GM19351 (cell line): Measurements from ENCODE around the gene GZMM.

Source experiments
- ATAC-seq: cut with Tn5 transposase; IDR thresholded peaks from one replicate; pipeline ENCODE4 v1.9.1; 2021; ENCODE audit warnings: mild to moderate bottlenecking, moderate library complexity; ENCODE audit not compliant: unreplicated experiment

Gene GZMM

DNA sequence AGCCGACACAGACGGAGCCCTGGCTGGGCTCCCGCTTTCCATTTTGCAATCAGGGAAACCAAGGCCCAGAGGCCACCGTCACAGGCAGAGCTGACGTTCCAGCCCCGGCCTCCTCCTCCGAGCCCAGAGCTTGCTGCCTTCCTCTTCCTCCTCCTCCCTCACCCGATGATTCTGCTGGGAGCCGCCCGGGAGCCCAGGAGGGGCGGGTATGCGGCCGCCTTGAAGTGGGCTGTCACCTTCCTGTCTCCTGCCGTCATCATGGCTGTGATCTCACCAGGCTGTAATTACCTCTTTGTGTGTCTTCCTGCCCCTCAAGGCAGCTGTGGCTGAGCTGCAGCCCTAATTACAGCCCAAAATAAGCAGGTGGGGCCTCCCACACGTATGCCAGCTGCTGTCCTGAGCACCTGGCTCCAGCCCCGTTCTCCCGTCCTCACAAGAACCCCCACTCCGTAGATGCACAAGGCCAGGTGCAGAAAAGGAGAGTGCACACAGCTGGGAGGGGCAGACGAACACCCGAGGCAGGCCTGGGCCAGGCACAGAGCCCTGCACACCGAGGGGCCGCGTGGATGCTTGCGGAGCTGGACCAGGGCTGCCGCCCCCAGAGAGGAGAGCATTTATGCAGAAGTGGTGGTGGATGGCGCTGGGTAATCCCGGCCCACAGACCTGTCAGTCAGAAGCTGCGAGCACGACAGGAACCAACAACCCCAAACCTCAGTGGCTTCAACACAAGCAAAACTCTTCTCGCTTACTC lies 32.6 kb upstream of the GZMM start:
- no peak for ATAC-seq

DNA sequence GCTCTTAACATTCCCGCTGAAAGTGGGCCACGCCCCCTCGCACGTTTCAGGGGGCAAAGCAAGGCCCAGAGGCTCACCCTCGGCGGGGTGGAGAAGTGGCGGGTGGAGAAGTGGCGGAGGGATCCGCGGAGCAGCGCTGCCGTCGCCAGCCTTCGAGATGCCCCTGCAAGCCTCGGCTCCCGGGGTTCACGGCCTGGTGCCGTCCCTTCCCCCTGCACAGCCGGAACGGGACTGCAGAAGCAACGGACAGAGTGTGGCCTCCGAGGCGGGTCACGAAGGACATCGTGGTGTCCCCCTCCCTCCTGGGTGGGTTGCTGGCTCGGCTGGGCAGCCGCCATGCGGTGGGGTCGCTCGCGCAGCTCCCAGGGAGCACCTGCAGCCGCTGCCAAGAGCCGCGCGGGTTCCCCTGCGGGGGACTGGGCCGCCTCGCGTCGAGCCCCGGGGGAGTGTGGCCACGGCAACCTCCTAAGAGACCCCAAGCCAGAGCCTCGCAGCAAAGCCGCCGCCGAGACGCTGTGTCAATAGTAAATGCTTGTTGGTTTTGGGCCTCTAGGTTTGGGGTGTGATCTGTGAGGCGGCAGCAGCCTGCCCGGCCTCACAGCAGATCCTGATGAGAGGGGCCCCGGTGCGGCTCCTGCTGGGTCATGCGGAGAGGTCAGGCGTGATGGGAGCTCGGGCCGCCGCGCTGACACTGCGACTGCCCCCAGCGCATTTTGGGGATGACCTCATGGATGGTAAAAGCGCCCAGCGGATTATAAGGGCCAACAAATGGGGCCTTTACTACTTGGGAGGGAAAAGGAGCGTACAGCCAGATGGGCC lies 31.1 kb upstream of the GZMM start:
- no peak for ATAC-seq

DNA sequence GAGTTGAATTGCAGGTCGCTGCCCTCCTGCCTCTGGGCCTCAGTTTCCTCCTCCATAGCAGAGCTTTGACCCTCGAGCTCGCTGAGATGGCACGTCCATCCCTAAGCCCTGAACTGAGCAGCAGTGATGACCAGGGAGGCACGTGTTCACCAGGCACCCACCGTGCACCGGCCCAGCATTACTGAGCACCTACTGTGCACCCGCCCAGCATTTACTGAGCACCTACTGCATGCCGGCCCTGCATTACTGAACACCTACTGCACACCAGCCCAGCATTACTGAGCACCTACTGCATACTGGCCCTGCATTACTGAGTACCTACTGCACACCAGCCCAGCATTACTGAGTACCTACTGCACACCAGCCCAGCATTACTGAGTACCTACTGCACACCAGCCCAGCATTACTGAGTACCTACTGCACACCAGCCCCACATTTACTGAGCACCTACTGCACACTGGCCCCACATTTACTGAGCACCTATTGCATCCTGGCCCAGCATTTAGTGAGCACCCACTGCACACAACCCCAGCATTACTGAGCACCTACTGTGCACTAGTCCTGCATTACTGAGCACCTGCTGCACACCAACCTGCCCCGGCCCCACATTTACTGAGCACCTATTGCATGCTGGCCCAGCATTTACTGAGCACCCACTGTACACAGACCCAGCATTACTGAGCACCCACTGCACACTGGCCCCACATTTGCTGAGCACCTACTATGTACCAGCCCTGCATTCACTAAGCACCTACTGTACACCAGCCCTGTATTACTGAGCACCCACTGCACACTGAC lies 30.3 kb upstream of the GZMM start:
- ATAC-seq, result no peak

DNA sequence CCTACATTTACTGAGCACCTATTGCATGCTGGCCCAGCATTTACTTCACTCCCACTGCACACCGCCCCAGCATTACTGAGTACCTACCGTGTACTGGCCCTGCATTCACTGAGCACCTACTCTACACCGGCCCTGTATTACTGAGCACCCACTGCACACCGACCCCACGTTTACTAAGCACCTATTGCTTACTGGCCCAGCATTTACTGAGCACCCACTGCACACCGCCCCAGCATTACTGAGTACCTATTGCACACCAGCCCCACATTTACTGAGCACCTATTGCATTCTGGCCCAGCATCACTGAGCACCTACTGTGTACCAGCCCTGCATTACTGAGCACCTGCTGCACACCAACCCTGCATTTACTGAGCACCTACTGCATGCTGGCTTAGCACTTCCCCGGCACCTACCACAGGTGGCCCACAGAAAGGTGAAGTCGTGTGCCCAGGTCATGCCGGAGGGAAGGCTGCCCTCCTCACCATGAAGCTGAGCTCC lies 29.6 kb upstream of the GZMM start:
- ATAC-seq, result no peak

DNA sequence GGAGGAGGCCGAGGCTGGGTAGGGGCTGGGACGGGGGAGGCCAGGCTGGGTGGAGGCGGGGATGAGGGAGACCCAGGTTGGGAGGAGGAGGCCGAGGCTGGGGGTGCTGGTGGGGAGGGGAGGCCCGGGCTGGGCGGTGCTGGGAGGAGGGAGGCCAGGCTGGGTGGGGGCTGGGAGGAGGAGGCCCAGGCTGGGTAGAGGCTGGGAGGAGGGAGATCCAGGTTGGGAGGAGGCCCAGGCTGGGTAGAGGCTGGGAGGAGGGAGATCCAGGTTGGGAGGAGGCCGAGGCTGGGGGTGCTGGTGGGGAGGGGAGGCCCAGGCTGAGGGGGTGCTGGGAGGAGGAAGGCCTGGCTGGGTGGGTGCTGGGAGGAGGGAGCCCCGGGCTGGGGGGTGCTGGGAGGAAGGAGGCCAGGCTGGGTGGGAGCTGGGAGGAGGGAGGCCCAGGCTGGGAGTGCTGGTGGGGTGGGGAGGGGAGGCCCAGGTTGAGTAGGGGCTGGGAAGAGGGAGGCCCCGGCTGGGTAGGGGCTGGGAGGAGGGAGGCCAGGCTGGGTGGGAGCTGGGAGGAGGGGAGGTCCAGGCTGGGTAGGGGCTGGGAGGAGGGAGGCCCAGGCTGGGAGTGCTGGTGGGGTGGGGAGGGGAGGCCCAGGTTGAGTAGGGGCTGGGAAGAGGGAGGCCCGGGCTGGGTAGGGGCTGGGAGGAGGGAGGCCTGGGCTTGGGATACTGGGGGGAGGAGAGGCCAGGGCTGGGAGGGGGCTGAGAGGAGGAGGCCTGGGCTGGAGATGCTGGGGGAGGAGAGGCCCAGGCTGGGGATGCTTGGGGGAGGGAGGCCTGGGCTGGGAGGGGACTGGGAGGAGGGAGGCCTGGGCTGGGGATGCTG lies 25.9 kb upstream of the GZMM start:
- ATAC-seq, result no peak

DNA sequence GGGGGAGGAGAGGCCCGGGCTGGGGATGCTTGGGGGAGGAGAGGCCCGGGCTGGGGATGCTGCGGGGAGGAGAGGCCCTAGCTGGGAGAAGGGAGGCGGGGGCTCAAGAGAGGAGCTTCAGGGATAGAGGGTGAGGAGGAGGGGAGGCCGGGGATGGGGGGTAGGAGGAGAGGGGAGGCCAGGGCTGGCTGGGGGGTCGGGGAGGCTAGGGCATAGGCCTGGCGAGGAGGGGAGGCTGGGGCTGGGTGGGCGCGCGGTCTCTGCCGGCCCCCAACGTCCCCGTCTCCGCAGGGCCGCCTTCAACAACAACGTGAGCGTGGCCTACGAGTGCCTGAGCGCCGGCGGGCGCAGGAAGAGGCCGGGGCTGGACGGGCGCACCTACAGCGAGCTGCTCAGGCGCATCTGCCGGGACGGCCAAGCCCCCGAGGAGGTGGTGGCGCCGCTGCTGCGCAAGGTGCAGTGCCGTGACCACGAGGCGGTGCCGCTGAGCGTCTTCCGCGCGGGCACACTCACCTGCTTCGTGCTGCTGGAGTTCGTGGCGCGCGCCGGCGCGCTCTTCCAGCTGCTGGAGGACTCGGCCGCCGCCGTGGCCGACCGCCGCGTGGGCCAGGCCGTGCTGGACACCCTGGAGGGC lies 25.1 kb upstream of the GZMM start:
- ATAC-seq, result no peak

DNA sequence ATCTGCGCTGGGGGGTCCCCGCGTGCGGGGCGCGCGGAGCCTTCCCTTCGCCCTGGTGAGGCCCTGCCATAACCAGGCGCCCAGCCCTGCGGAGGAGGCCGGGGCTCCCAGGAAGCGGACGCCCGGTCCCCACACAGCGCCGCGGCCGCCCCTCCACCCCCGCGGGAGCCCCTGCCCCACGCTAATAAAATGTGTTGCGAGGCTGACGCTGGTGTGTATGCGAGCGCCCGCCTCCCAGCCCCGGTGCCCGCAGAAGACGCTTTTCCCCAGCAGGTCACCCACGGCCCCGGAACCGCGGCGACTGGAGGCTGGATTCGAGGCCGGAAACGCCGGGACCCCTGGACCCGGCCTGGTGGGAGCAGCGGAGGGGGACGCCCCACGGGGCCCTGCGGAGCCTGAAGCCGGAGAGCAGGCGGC lies 24.4 kb upstream of the GZMM start:
- no peak for ATAC-seq

DNA sequence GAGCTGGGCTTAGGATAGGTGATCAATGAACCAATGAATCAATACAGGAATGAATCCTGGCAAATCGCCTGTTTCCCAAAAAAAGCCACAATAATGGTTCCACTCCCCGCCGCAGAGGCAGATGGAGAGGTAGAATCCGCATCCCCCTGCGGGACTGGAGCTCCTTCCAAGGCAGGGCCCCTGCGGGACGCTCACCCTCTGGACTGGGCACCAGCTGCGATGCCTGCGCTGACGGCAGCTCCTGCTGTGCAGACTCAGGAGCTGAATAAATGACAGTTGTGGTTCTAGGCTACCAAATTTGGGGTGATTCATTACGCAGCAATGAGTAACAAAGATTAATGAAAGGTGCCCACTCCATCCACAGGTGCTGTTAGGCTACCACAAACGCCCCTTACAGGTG lies 21.1 kb upstream of the GZMM start:
- ATAC-seq, result no peak

DNA sequence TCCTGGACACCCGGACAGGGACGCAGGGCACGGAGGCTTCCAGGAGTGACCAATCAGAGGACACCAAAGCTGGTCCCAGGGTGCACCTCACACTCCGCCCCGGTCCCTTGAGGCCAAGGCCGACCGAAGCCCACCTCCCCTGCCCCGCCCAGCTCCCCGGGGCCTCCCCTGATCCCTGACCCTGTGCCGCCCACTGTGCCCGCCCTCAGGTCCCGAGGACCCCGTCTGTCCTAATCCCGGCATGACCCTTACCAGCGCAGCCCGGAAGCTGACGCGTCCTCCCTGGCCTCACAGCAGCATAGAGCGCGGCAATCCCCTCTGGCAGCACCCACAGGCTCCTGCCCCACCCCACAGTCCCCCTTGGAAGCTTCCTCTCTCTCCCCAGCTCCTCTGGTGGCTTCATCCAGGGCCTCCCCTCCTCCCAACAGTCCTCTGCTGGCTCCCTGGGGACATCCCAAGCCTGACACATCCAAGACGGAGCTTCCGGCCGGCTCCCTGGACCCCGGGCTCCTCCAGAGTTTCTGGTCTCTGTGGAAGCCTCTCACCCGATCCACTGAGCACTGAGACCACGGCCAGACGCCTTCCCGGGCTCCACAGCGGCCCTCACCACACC lies 19.7 kb upstream of the GZMM start:
- no peak for ATAC-seq

DNA sequence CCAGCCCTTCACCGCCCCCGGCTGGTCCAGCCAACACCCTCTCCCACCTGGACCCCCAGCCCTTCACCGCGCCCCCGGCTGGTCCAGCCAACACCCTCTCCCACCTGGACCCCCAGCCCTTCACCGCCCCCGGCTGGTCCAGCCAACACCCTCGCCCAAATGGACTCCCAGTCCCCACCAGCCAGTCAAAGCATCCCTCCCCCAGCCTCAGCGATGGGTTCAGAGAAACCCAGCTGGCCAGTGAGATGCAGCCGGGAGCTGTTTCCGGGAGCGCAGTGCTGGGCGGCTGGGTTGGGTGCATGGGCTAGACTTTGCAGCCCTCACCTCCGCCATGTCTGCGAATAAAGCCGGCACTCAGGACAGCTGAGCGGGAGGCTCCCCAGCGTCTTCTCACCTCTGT lies 18.8 kb upstream of the GZMM start:
- ATAC-seq, result no peak

DNA sequence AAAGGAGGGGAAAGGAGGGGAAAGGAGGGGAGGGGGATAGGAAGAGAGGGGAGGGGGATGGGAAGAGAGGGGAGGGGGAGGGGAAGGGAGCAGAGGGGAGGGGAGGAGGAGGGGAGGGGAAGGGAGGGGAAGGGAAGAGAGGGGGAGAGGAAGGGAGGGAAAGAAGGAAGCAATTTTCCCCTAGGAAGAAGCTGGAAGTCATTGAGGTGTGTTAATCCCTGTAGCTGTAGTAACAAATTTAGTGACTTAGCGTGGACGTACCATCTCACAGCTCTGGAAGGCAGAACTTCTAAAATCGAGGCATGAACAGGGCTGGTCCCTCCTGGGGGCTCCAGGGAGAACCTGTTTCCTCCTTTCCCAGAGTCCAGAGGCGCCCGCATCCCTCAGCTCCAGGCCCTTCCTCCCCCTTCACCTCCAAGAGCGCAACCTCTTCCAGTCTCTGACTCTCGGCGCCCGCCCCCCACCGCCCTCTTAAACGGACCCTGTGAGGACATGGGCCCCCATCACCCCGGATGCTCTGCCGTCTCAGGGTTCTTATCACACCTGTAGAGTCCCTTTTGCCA lies 17.9 kb upstream of the GZMM start:
- ATAC-seq, result no peak

DNA sequence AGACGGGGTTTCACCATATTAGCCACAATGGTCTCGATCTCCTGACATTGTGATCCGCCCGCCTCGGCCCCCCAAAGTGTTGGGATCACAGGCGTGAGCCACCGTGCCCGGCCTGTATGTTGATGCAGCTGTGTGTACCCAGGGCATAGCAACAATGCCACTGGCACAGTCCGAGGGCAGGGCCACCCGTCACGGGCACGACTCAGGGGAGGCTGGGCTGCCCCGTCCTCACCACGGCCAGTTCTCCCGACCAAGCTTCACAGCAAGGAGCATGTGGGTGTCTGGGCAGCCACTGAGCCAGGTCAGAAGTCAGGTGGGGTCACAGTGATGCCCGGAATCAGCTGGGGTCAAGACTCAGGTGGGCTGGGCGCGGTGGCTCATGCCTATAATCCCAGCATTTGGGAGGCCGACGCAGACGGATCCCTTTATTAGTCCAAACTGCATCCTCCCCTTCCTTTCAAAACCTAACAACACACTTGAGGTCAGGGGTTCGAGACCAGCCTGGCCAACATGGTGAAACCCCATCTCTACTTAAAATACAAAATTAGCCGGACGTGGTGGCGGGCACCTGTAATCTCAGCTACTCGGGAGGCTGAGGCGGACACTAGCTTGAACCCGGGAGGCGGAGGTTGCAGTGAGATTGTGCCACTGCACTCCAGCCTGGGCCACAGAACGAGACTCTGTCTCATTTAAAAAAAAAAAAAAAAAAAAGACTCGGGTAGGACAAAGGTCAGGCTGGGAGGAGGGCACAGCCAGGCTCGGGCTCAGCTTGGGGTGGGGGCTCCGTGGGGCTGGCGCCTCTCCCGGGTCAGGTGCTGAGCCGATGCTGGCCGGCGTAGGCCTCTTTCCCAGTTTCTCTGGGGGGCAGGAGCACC lies 13.5 kb upstream of the GZMM start:
- no peak for ATAC-seq

DNA sequence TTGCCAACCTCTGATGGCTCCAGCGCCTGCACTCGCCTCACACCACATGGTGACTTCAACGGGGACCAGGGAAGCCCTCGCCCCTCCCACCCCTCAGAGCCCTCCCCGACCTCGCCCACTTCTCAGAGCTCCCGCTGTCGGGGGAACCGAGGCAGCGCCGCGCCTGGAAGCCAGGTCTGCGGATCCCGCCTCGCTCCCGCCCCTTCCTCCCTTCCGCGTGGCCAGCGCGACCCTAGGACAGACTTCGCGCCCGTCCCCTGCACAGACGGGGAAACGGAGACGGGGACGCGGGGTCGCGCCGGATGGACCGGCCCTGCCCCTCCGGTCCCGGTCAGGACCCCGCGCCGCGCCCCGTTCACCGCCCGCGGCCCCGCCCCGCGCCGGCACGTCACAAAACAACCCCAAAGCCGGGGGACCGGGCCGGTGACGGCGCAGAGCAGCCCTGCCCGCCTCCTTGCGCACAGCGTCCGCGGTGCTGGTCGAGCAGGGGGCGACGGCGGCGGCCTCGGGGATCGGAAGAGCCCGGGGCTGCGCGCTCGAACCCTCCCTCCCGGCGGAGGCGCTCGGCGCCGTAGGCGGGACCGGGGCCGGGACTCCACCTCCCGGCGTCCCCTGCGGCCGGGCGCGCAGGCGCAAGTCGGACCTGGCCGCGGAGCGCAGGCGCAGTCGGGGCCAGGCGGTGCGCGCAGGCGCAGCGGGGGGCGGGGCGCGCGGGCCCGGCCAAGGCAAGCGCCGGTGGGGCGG lies 12.7 kb upstream of the GZMM start:
- ATAC-seq, result peak; percentile 55

DNA sequence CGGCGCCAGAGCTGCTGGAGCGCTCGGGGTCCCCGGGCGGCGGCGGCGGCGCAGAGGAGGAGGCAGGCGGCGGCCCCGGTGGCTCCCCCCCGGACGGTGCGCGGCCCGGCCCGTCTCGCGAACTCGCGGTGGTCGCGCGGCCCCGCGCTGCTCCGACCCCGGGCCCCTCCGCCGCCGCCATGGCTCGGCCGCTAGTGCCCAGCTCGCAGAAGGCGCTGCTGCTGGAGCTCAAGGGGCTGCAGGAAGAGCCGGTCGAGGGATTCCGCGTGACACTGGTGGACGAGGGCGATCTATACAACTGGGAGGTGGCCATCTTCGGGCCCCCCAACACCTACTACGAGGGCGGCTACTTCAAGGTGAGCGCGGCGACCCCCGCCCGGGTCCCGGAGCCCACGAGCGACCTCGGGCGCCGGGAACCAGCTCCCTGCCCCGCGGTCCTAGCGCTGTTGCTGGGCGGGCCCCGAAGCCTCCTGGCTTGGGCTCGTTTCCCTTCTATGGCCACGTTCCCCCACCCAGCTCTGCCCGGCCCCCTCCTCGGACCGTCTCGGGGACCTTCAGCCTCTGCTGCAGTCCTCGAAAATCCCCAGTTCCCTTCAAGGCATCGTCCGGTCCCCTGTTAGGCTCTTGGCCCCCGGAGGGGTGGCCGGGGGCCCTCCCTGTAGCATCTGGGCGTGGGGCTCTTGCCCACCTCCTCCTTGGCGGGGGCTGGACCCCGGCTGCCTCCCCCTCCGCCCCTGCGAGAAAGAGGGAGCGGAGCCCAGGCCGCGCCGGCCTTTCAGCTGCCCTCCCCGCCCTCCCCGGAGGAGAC lies 11.9 kb upstream of the GZMM start, which contains the start of gene CDC34:
TSS of gene CDC34 (plus strand) at position 8 of the 808 bp plus-strand sequence. CDS start at position 180, 172 bp downstream.
- ATAC-seq, result peak; percentile 24

DNA sequence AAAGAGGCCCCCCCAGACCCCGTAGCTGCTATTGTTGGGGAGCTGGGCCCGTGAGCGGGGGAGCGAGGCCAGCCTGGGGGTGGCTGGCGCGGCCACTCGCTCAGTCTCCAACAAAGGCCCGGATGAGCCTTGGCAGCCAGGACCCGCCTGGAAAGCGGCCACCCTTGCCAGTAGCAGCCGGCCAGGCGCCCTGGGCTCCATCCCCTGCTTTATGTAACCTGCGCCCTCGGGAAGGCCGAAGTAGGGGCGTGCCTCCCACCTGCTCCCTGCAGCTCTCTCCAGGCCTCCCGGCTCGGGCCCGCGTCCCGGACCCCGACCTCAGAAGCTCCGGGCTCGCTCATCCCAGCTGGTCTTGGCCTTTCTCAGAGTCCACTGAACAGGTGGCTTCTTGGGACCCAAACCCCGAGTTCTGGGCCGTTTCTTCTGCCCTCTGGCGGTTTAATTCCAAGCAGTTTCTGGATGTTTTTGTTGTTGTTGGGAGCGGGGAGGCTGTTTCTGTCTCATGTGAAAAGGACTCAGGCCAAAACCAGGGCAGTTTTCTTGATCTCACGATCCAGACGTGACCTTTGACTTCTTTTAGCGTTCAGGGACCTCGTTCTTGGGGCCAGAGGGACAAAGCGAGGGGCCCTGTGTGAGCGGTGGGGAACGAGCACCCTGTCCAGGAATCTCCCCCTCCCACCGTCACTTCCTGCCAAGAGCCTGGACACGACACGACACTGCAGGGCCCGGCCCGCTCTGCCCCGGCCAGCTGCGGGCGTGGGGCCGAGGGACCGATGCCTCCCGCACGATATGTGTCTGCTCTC lies 11.1 kb upstream of the GZMM start:
- ATAC-seq, result no peak
